IPS-18c (cell line): Measurements from ENCODE around the gene SCYGR3.

Experiments used
- H3K4me3 ChIP-seq: 2 replicates; pipeline ENCODE4 v1.7.0; 2013; ENCODE audit warnings: low read depth, mild to moderate bottlenecking, low read length, moderate library complexity; ENCODE audit not compliant: insufficient read depth
- H3K9me3 ChIP-seq: one replicate; pipeline ENCODE4 v1.6.1; 2013; ENCODE audit warnings: mild to moderate bottlenecking, low read length, moderate library complexity; ENCODE audit not compliant: control insufficient read depth, insufficient read depth

The SCYGR3 gene

DNA sequence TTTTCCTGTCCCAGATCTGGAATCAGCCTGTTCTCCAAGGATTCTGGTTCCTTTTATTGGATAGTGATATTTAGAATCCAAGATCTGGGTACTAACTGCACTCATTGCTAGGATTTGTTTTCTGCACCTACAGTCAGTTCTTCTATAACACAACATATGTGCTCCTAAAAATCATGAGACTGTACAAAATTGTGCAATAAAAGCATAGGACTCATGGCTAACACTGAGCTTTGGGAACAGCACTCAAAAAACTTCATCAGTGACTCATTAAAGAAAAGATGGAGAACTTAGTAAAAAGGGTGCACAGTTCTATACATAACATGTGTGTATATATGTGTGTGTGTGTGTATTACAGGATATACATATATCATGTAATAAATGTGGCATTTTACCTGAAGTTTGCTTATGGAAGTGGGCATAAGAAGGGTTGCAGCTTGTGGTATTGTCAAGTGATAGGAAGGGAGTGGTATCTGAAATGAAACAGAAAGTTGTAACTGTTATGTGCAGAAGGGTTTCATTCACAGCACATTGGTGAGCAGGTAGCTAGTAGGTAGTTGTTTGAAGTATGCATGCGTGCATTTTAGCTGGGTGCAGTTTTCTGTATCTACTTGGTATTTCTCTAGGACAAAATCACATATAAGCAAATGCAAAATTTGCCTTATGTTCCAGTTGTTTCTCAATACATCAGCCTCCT lies 21.8 kb downstream of the SCYGR3 start:
- Histone ChIP-seq H3K4me3 (no peak overlapping the region), H3K9me3 (no peaks in the 10 kb centered on the region)

DNA sequence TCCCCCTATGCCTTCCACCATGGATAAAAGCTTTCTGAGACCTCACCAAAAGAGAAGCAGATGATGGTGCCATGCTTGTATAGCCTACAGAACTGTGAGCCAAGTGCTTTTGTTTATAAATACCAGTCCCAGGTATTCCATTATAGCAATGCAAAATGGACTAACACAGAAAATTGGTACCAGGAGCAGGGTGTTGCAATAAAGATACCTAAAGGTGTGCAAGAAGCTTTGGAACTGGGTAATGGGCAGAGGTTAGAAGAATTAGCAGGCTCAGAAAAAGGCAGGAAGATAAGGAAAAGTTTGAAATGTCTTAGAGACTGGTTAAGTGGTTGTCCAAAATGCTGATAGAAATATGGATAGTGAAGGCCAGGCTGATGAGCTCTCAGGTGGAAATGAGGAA lies 32.3 kb downstream of the SCYGR3 start:
- Histone ChIP-seq H3K4me3 (no peak overlapping the region), H3K9me3 (peaks cover 3% of the 10 kb centered on the region)

DNA sequence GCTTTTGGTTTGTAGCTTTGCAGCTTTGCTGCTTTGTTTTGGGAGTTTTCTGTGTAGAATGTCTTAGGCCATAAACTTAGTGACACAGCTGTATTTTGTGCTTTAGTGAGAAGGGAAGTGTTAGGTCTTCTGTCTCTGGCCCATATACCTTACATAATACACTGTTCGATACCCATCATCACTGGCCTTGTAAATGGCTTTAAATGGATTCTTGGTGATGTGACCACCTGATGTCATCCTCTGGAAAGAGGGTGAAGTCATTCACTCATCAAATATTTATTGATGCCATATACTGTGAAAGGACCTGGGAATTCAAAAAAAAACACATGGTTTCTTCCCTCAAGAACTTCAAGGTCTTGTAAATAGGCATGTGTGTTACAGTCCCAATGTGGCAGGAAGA lies 34.8 kb downstream of the SCYGR3 start:
- H3K4me3 ChIP-seq: no peak overlapping the region

DNA sequence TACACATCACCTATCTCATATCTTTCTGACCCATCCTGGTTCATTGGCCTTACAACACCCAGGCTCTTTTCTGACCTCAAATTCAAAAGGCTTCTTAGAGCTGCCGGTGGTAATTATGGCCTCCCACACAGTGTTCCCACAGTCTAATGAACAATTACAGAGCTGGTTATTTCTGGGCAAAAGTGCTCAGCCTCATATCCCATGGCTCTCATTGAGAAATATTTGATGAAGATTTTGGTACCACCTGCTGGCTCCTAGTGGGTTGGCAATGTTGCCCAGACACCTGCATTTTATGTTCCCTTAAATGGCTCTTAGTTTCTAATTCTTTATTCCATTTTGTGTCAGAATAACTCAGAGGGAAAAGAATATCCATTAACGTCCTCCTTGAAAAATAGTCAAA lies 36.0 kb downstream of the SCYGR3 start:
- peaks cover 3% of the 10 kb centered on the region for H3K9me3 ChIP-seq
- H3K4me3 ChIP-seq: no peak overlapping the region

More for the DNA sequence above, 34.8 kb downstream of the SCYGR3 start:
- peaks cover 3% of the 10 kb centered on the region for H3K9me3 ChIP-seq

DNA sequence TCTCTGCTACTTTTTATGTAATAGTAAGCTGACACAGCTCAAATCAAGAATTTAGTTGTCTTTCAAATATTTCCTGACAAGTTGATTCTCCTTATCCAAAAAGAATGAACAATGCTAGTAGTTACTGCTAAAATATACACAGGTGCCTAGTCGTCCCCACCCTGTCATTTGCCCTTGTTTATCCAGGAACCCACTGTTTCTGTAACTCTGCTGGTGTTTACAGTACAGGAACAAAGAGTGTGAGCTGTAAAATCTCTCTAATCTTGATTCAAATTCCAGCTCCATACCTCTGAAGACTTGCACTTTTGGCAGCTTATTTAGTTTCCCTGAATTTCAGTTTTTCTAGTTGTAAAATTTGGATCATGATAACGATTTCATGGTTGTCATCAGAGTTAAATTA lies 37.1 kb downstream of the SCYGR3 start:
- Histone ChIP-seq H3K4me3 (no peak overlapping the region), H3K9me3 (no peaks in the 10 kb centered on the region)

DNA sequence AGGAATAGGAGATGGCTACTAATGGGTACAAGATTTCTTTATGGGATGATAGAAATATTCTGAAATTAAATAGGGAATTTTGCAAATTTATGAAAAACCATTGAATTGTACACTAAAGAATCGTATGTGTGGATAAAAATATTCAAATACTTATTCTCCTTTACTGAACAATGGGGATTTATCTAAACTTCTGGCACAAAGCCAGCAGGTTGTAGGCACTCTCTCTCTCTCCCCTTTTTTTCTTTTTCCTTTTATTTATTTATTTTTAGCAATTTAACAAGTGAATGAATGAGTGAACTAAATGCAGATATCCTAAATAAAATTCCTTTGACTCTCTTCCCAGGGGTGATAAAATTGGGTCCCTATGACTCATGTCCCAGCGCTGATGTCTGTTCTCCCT lies 37.8 kb downstream of the SCYGR3 start:
- Histone ChIP-seq H3K9me3 (no peaks in the 10 kb centered on the region), H3K4me3 (no peak overlapping the region)

DNA sequence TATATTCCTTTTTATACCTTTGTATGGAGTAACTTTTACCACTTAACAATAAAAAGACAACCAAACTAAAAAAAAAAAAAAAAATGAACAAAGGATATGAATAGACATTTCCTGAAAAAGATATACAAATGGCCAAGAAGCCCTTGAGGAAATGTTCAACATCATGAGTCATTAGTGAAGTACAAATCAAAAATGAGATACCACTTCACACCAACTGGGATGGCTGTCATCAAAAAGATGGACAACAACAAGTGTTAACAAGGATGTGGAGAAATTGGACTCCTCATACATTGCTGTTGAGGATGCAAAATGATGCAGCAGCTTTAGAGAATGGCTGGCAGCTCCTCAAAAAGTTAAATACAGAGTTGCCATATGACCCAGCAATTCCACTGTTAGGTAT lies 38.5 kb downstream of the SCYGR3 start:
- no peak overlapping the region for H3K4me3 ChIP-seq

DNA sequence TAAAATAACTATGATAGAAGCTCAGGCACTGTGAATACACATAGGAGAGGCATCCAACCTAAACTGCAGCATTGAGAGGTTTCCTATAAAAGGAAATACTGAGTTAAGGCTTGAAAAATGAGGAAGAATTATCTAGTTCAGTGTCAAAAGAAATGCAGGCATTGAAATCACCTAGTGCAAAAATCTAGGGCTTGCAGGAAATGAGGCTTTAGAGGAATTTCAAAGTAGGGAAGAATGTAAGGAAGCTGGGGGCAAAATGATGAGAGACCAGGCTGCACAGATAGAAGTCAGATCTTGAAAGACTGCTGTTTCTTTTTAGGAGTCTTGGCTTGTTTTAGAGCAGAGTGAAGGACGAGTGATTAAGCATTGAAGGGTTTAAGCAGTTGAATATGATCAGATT lies 44.0 kb downstream of the SCYGR3 start:
- H3K9me3 ChIP-seq: no peaks in the 10 kb centered on the region
- no peak overlapping the region for H3K4me3 ChIP-seq

More for the DNA sequence above, 38.5 kb downstream of the SCYGR3 start:
- H3K9me3 ChIP-seq: no peaks in the 10 kb centered on the region

DNA sequence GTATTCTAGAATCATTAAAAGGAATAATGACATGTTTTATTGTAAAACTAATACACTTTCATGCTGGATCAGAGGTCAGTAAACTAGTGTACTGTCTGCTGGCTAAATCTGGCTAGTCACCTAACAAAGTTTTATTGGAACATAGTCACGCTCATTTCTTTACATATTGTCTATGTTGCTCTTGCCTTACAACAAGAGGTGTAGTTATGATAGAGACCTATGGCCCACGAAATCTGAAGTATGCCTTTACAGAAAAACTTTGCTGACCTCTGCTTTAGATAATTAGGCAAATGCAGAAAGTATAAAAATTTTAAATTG lies 45.8 kb downstream of the SCYGR3 start:
- Histone ChIP-seq H3K9me3 (no peaks in the 10 kb centered on the region), H3K4me3 (no peak overlapping the region)

DNA sequence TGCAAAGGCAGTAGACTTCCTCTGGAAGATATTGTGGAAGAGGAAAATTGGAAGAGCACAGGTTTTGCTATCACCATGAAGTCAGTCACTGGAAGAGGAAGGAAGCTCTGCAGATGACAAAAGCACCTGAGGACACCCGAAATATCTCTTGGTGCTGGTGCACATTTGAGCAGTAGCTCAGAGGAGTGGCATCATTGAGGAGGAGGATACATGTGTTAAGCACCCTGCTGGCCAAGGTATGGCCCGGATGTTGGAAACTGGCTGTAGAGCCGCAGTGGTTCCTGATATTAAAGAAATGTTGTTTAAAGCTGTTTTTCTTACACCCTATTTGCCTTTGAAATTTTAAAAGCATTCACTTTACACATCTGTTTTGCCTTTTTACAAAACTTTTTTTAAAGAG lies 48.6 kb downstream of the SCYGR3 start:
- H3K4me3 ChIP-seq: no peak overlapping the region
- H3K9me3 ChIP-seq: no peaks in the 10 kb centered on the region

DNA sequence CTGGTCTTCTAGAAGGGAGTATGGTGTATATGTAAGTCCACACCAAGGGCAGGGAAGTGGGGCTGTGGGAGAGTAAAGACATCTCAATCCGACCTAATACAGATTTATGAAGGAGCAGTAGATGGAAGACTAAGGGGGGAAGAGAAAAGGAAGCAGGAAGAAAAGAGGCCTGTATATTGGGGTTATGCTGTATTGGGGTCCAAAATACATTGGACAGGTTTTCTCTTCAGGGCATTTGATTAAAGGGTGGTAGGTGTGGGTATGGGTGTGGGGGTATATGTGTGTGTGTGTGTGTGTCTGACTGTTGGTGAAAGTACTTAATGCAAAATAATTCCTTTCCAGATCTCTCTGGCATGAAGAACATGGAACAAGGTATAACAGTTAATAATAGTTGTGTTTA lies 49.6 kb downstream of the SCYGR3 start:
- Histone ChIP-seq H3K4me3 (no peak overlapping the region), H3K9me3 (no peaks in the 10 kb centered on the region)
